NCI-H460 (cell line): Measurements from ENCODE around the gene MIDN. TPM values are rescaled to one million over a fixed set of nuclear protein-coding genes. Genes with fewer than 3 reads are reported as not detected.

Source experiments
- DNase-seq: peaks from one replicate; pipeline ENCODE4 v3.0.0-alpha.2; 2016; ENCODE audit warnings: low read depth; ENCODE audit errors: extremely low read depth
- total RNA-seq: library from RNA; depleted of rRNA; stranded (reverse); fragments of >200 nt; shearing (Covaris generic); gene quantifications from 2 replicates; pipeline ENCODE4 v1.2.3, GENCODE V29; 2014

Gene MIDN
- total RNA-seq, 1 experiment from 2014 or later: 16.5 TPM

GRCh38 chr19:1268226-1269064 lies 20.1 kb downstream of the MIDN start:
- no peak for DNase-seq

- DNase-seq: peak; percentile 96
Measured at GRCh38 chr19:1269065-1269477, 20.7 kb downstream of the MIDN start, which contains the start of gene CIRBP. Gene CIRBP, plus strand, starts transcription at chr19:1269332. Its CDS starts 1,602 bp downstream, at chr19:1270934.

DNA sequence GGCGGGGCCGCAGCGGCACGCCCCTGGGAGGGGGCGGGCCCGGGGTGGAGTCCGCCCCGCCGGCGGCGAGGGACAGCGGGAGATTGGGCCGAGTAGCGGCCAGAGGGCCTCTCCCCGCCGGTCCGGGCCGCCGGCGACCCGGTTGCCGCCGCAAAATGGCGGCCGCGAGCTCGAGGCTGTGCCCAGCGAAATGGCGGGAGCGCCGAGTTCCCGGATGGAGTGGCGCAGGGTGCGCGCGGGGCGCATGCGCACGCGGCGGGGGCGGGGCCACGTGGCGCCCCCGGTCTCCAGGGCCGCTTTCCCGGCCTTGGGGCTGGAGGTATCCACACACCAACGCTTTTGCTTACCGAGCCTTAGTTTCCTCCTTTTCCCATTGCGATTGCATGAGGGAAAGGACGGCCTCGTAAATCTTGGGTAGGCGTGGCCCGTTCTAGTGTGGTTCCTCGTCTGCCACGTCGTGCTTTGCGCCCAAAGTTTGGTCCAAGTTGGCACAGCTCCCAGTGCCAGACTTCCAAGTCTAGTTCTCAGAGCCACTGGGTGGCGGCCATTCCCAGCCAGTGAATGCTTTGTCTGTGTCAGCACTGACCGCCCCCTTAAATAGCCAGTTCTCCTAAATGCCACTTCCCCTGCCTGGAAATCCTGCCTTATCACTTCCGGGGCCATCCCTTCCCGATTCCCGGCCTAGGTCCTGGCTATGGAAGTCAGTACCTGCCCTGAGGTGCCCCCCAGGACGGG lies 21.3 kb downstream of the MIDN start:
- peak; percentile 63 for DNase-seq

DNA sequence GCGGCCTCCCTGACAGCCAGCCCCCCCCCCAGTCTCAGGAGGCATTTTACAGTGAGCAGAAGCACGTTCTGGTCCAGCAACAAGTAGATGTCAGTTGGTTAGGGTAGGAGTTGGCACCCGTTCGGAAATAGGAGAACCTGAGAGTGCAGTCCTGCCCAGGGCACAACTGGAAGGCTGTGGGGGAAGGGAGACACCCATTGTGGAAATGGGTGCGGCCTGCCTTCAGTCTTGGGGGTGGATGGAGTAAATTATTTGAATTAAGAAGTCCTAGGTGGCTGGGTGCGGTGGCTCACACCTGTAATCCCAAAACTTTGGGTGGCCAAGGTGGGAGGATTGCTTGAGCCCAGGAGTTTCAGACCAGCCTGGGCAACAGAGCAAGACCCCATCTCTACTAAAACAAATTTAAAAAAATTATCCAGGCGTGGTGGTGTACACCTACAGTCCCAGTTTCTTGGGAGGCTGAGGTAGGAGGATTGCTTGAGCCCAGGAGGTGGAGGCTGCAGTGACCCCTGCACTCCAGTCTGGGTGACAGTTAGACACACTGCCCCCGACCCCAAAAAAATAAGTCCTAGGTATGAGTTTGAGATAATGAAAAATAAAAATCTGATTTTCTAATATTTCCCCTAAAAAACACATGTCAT lies 21.9 kb downstream of the MIDN start:
- DNase-seq: no peak

- no peak for DNase-seq
Measured at GRCh38 chr19:1270854-1271527, 22.6 kb downstream of the MIDN start.

DNA sequence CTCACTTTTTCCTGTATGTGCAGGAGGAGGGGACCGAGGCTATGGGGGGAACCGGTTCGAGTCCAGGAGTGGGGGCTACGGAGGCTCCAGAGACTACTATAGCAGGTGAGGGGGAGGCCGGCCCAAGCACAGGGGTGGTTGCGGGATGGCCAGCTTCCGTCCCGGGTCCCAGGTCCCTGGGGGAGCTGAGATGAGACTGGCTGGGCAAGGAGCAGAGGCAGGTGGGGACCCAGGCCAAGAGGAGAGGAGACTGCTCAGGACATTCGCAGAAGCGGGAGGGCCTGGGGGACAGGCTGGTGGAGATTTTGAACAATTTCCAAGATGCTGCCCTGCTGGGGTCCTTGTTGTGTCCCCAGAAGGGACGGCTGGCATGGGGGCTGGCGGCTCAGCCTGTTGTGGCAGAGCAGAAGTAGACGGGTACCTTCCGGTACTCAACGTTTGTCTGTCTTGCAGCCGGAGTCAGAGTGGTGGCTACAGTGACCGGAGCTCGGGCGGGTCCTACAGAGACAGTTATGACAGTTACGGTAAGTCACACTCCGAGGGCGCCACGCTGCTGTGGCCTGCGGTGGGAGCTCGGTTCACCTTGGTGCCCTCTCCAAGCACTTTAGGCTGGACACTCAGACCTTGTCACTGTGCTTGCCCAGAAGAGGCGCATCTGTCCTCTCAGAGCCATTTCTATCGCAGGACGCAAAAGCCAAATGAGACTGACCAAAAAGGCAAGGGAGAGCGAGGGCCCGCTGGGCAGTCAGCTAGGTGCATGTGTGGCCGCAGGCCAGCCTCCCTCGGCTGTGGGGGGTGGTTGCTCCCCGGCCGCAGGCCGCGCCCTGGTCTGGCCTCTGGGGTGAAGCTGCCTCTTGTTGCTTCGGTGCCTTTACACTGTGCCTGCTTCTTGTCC lies 23.4 kb downstream of the MIDN start:
- no peak for DNase-seq

GRCh38 chr19:1272423-1273262 lies 24.3 kb downstream of the MIDN start:
- DNase-seq: no peak

DNA sequence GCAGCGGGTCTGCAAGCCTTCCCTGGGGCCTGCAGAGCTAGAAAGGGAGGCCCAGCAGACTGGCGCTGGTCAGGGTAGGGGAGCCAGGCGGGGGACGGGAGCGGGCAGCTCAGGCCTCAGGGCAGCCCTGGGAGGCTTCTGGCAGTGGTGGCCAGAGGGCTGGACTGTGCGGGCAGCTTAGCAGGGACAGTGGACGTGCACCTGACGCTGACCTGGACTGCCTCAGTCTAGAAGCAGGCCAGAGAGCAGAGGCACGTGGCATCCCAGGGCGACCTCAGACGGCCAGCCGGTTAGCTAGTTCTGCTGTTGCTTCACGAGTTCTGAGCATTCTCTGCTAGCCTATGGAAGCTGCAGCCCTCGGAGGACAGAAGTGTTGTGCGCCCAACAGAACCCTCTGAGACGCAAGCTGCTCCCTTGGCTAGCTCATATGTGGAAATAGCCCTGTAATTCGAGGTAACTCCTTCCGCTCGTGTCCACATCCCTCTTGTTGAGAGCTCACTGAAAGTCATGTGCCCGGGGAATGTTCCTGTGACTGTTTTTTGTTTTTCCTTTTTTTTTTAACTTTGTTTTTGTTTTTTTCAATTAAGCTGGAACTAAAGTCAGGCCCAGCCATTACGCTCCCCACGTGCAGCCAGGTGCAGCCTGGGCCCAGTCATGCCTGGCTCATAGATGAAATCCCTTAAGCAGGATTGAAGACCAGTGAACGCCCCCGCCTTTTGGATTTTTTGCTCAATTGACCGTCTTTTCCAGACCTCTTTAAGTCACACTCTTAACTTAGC lies 25.1 kb downstream of the MIDN start:
- DNase-seq: no peak

GRCh38 chr19:1274081-1274851 lies 25.9 kb downstream of the MIDN start:
- DNase-seq: no peak

- DNase-seq: no peak
Measured at GRCh38 chr19:1274852-1275259, 26.5 kb downstream of the MIDN start.

DNA sequence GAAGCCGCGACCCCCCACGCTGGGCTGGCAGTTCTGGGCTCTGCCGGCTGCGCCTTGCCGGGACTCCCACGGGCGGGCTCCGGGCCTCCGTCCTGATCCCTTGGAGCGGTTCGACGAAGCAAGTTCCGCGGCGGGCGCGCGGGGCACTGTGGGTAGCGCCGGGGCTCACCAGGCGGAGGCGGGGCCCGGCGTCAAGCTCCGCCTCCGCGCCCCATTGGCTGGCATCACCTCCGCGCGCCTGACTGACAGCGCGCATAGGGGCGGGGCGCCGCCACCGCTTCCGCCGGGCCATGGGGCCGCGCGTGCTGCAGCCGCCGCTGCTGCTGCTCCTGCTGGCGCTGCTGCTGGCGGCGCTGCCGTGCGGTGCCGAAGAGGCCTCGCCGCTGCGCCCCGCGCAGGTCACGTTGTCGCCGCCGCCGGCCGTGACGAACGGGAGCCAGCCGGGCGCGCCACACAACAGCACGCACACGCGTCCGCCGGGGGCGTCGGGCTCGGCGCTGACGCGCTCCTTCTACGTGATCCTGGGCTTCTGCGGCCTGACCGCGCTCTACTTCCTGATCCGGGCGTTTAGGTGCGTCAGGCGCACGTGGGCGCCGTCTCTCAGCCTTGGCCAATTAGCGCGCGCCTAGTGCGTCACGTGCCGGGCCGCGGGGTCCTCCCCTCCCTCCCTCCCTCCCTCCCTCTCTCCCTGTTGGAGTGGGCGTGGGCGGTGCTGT lies 27.0 kb downstream of the MIDN start, which contains the start of gene FAM174C:
Gene FAM174C (plus strand): TSS at position 271 of the 716 bp plus-strand sequence. CDS start 20 bp downstream, at position 291.
- peak; percentile 92 for DNase-seq

DNA sequence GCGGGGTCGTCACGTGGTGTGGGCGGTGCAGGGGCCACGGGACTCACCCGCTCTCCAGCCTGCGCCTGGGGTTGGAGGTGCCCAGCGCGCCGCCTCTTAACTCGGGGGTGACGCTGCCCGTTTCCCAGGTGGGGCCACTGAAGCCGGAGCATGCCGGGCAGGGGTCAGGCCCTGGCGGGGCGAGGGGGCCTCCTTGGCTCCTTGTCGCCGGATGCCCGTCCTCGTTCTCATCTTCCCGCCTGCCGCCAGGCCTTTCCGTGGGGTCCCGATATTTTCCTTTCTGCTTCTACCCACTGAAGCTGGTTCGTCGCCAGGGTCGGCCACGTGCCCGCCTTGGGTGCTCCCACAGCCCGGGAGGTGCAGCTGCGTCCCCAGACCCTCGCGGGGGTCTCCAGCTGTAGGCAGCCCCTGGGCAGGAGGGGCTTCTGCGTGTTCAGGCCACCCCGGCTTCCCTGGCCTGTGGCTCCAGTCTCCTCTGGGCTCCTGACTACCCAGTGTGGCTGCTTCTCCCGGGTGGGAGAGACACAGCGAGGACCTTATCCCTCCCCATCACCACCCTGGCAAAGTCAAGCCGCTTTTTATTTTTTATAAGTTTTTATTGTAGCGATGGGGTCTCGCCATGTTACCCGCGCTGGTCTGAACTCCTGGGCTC lies 27.7 kb downstream of the MIDN start:
- no peak for DNase-seq

- no peak for DNase-seq
Measured at GRCh38 chr19:1276628-1277022, 28.2 kb downstream of the MIDN start.

GRCh38 chr19:1277061-1277460 lies 28.7 kb downstream of the MIDN start:
- DNase-seq: no peak

DNA sequence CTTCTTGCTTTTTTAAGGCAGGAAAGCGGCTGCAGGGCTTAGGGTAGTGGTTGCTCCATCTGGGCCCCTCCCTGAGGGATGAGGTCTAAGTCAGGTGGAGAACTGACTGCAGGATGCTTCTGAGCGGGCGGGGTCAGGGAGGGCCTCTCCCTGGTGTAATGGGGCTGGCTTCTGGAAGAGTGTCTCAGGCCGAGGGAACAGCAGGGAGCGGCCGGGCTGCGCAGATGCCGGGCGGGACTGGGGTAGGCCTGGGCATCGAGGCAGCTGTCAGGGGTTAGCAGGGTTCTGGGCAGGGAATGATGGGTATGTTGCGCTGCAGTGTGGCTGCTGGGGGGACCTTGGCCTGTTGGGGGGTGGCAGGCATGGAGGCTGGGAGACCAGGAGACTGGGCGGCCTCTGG lies 29.7 kb downstream of the MIDN start:
- DNase-seq: no peak
